SU-DHL-6 (cell line): ENCODE results near the gene HS6ST2.

ENCODE experiments used
- H2AFZ ChIP-seq: fragments of 200-600 bp; sonication (generic); 2 replicates; pipeline ENCODE4 v1.6.1; 2014; ENCODE audit warnings: low read depth, mild to moderate bottlenecking, moderate library complexity, mixed read lengths, antibody characterized with exemption, low read length; ENCODE audit not compliant: severe bottlenecking
- H3F3A ChIP-seq: fragments of 200-600 bp; shearing (Covaris generic); 2 replicates; pipeline ENCODE4 v1.6.0; 2016; ENCODE audit warnings: antibody characterized with exemption, mild to moderate bottlenecking; ENCODE audit not compliant: insufficient read depth
- H3K27ac ChIP-seq: fragments of 200-600 bp; sonication (generic); 2 replicates; pipeline ENCODE4 v1.5.1; 2016; ENCODE audit warnings: low read depth, mild to moderate bottlenecking, low read length, moderate library complexity, mixed read lengths
- H3K27me3 ChIP-seq: fragments of 200-600 bp; sonication (generic), shearing (Covaris generic); 2 replicates; pipeline ENCODE4 v1.6.0; 2014; ENCODE audit warnings: mild to moderate bottlenecking, low read length
- H3K36me3 ChIP-seq: fragments of 200-600 bp; sonication (generic); 2 replicates; pipeline ENCODE4 v1.6.1; 2014; ENCODE audit warnings: mild to moderate bottlenecking, low read length, mixed read lengths
- H3K4me2 ChIP-seq: fragments of 300-600, 200-600 bp; shearing (Covaris generic), sonication (generic); 2 replicates; pipeline ENCODE4 v1.6.0; 2014; ENCODE audit warnings: low read length, low read depth, mild to moderate bottlenecking; ENCODE audit not compliant: poor library complexity, severe bottlenecking
- H3K4me3 ChIP-seq: fragments of 200-600 bp; sonication (generic); 2 replicates; pipeline ENCODE4 v1.5.1; 2014; ENCODE audit warnings: antibody characterized with exemption, low read length, mild to moderate bottlenecking, mixed read lengths; ENCODE audit not compliant: insufficient read depth, poor library complexity, severe bottlenecking
- H3K79me2 ChIP-seq: fragments of 200-600 bp; sonication (generic); 2 replicates; pipeline ENCODE4 v1.6.1; 2014; ENCODE audit warnings: mild to moderate bottlenecking, low read length, moderate library complexity; ENCODE audit not compliant: insufficient read depth
- H3K9ac ChIP-seq: fragments of 200-600 bp; sonication (generic); 2 replicates; pipeline ENCODE4 v1.7.0; 2014; ENCODE audit warnings: mild to moderate bottlenecking, low read length
- H3K9me2 ChIP-seq: fragments of 200-600 bp; sonication (generic); replicated peaks from 2 replicates; pipeline ENCODE4 v1.6.1; 2014; ENCODE audit warnings: low read length; ENCODE audit not compliant: insufficient read depth
- H3K9me3 ChIP-seq: fragments of 200-600 bp; sonication (generic); 2 replicates; pipeline ENCODE4 v1.6.1; 2014; ENCODE audit warnings: low read length, mixed read lengths; ENCODE audit not compliant: insufficient read depth
- H4K20me1 ChIP-seq: fragments of 200-600 bp; sonication (generic); 2 replicates; pipeline ENCODE4 v1.6.1; 2014; ENCODE audit warnings: low read depth, mild to moderate bottlenecking, antibody characterized with exemption, low read length, moderate library complexity, mixed read lengths
- EZH2phosphoT487 ChIP-seq: fragments of 200-600 bp; sonication (generic), shearing (Covaris generic); conservative IDR thresholded peaks from 2 replicates; pipeline ENCODE4 v1.6.1; 2018; ENCODE audit warnings: mild to moderate bottlenecking, antibody characterized with exemption, low read length, moderate library complexity, mixed read lengths
- TF ChIP-seq, protein P1 (sequence below): fragments of 200-600 bp; sonication (generic); IDR thresholded peaks from one replicate; pipeline ENCODE4 v1.5.1; 2017; ENCODE audit warnings: antibody characterized with exemption, mild to moderate bottlenecking, low read length, moderate library complexity; ENCODE audit not compliant: insufficient read depth, poor library complexity, severe bottlenecking

HS6ST2 gene

GRCh38 chrX:132908891-132909290, 49.5 kb downstream of the HS6ST2 start:
- no peaks in the 10 kb centered on the region for H3K9me3 ChIP-seq
- no peak overlapping the region for H3K4me2 ChIP-seq
- H3K27me3 ChIP-seq, result no peaks in the 10 kb centered on the region
- TF ChIP-seq, protein P1, sequence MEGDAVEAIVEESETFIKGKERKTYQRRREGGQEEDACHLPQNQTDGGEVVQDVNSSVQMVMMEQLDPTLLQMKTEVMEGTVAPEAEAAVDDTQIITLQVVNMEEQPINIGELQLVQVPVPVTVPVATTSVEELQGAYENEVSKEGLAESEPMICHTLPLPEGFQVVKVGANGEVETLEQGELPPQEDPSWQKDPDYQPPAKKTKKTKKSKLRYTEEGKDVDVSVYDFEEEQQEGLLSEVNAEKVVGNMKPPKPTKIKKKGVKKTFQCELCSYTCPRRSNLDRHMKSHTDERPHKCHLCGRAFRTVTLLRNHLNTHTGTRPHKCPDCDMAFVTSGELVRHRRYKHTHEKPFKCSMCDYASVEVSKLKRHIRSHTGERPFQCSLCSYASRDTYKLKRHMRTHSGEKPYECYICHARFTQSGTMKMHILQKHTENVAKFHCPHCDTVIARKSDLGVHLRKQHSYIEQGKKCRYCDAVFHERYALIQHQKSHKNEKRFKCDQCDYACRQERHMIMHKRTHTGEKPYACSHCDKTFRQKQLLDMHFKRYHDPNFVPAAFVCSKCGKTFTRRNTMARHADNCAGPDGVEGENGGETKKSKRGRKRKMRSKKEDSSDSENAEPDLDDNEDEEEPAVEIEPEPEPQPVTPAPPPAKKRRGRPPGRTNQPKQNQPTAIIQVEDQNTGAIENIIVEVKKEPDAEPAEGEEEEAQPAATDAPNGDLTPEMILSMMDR, result no peak
- TF ChIP-seq EZH2phosphoT487, result no peak
- H4K20me1 ChIP-seq, result no peaks in the 10 kb centered on the region
- H3K9ac ChIP-seq, result no peak overlapping the region
- no peaks in the 10 kb centered on the region for H3K79me2 ChIP-seq
- no peaks in the 10 kb centered on the region for H3F3A ChIP-seq
- H3K36me3 ChIP-seq, result no peaks in the 10 kb centered on the region
- no peak overlapping the region for H3K27ac ChIP-seq
- no peak overlapping the region for H3K4me3 ChIP-seq
- no peaks in the 10 kb centered on the region for H3K9me2 ChIP-seq
- no peak overlapping the region for H2AFZ ChIP-seq

GRCh38 chrX:132900633-132901293, 57.7 kb downstream of the HS6ST2 start:
- Histone ChIP-seq H4K20me1 (no peaks in the 10 kb centered on the region), H3K36me3 (no peaks in the 10 kb centered on the region), H3K4me2 (no peak overlapping the region), H3K4me3 (no peak overlapping the region), H3K9me3 (no peaks in the 10 kb centered on the region), H3K27ac (no peak overlapping the region), H3K9ac (no peak overlapping the region), H3K27me3 (no peaks in the 10 kb centered on the region), H3K9me2 (no peaks in the 10 kb centered on the region), H3K79me2 (no peaks in the 10 kb centered on the region), H3F3A (no peaks in the 10 kb centered on the region), H2AFZ (no peak overlapping the region)
- TF ChIP-seq, protein P1, result no peak
- no peak for TF ChIP-seq EZH2phosphoT487

- no peaks in the 10 kb centered on the region for H3K9me2 ChIP-seq
- no peak overlapping the region for H3K27ac ChIP-seq
- TF ChIP-seq EZH2phosphoT487, result no peak
- TF ChIP-seq, protein P1, result no peak
- no peaks in the 10 kb centered on the region for H3K79me2 ChIP-seq
- H3K4me3 ChIP-seq, result no peak overlapping the region
- no peak overlapping the region for H3K9ac ChIP-seq
- H3F3A ChIP-seq, result no peaks in the 10 kb centered on the region
- H4K20me1 ChIP-seq, result no peaks in the 10 kb centered on the region
- no peak overlapping the region for H3K4me2 ChIP-seq
- H3K27me3 ChIP-seq, result no peaks in the 10 kb centered on the region
- H3K9me3 ChIP-seq, result no peaks in the 10 kb centered on the region
- no peak overlapping the region for H2AFZ ChIP-seq
- no peaks in the 10 kb centered on the region for H3K36me3 ChIP-seq
Observed at GRCh38 chrX:132887569-132887968, 70.9 kb downstream of the HS6ST2 start.
